Liver (tissue), 3 donors: ENCODE measurements around the gene TP53INP2.

Experiments
- CTCF ChIP-seq: fragments of 150-350 bp; IDR thresholded peaks from 2 replicates; pipeline ENCODE4 v1.5.1; 2017; ENCODE audit warnings: improper control_type of control experiment, low read depth, low read length; ENCODE audit not compliant: missing input control
- EGR1 ChIP-seq, 2 donors: IDR thresholded peaks; 2 replicates each; pipeline ENCODE4 v1.6.1; 2016 to 2018; ENCODE audit warnings: antibody characterized with exemption in 2 of 2, low read depth in 2 of 2
- REST ChIP-seq: IDR thresholded peaks from 2 replicates; pipeline ENCODE4 v1.6.1; 2016; ENCODE audit warnings: antibody characterized with exemption, mild to moderate bottlenecking
- SP1 ChIP-seq: IDR thresholded peaks from 2 replicates; pipeline ENCODE4 v1.6.1; 2018; ENCODE audit warnings: antibody characterized with exemption, mild to moderate bottlenecking
- donor health status: healthy.
- donor health status: healthy.

- TF ChIP-seq CTCF = no peak
- TF ChIP-seq REST = no peak
- TF ChIP-seq EGR1 (IDR thresholded peaks at IDR 0.05; ENCODE audit: low read depth in 2 of 2) = no peak
- TF ChIP-seq SP1 = no peak
These were observed 44.6 kb downstream of the TP53INP2 start for GRCh38 chr20:34748709-34749108.
